ENCODE measurements around the gene RNF141. TPM values are rescaled to one million over a fixed set of nuclear protein-coding genes. Genes with fewer than 3 reads are reported as not detected.

Gene RNF141
- total and polyA plus RNA-seq, 7 donors, result 13.1 to 30.3 (median 22.8) TPM

GRCh38 chr11:10514202-10514601, 26.8 kb downstream of the RNF141 start:
- TF ChIP-seq CTCF (IDR thresholded peaks at IDR 0.05) (peak in 2 of 4 experiments; percentile 11 to 41), EP300 (IDR thresholded peaks at IDR 0.05) (no peak)
- Histone ChIP-seq H3K27me3 (no peaks in the 10 kb centered on the region), H3K9me3 (no peaks in the 10 kb centered on the region), H3K27ac (no peak overlapping the region), H3K36me3 (peaks cover 0 to 14% (median 0%) of the 10 kb centered on the region in 4 donors), H3K4me3 (no peak overlapping the region), H3K4me1 (peaks cover 0 to 5% (median 0%) of the 10 kb centered on the region in 4 donors)
- intact Hi-C loops (cut with DNase I), result loop anchor here (2.0 to 5.0 kb wide), 2 partner anchors 107 to 221 kb away; no protein-coding TSS in a partner anchor
- DNase-seq, result no peak
- 58 to 59% methylated on average over 2 of the region's 2 CpGs for WGBS, 2 donors

- peaks cover 0 to 5% (median 0%) of the 10 kb centered on the region in 4 donors for H3K4me1 ChIP-seq
- no peaks in the 10 kb centered on the region for H3K27me3 ChIP-seq
- intact Hi-C loops (cut with DNase I), result loop anchor here (5.0 kb wide), 1 partner anchor 104 kb away; no protein-coding TSS in a partner anchor
- peaks cover 0 to 6% (median 0%) of the 10 kb centered on the region in 4 donors for H3K36me3 ChIP-seq
- DNase-seq, result no peak
- H3K9me3 ChIP-seq, result no peaks in the 10 kb centered on the region
- no peak for TF ChIP-seq EP300 (IDR thresholded peaks at IDR 0.05)
- no peak for TF ChIP-seq POLR2AphosphoS5 (IDR thresholded peaks at IDR 0.05)
- TF ChIP-seq POLR2A (IDR thresholded peaks at IDR 0.05), result no peak
- no peak for TF ChIP-seq CTCF (IDR thresholded peaks at IDR 0.05)
- no peak overlapping the region for H3K27ac ChIP-seq
- H3K4me3 ChIP-seq, result no peak overlapping the region
- 89 to 96% methylated on average over 10 of the region's 10 CpGs for WGBS, 2 donors
Observed at GRCh38 chr11:10511181-10511621, 29.8 kb downstream of the RNF141 start.

GRCh38 chr11:10506008-10506370, 35.0 kb downstream of the RNF141 start:
- Histone ChIP-seq H3K36me3 (peaks cover 0 to 6% (median 0%) of the 10 kb centered on the region in 4 donors), H3K4me3 (no peak overlapping the region), H3K9me3 (no peaks in the 10 kb centered on the region), H3K27ac (no peak overlapping the region), H3K4me1 (no peaks in the 10 kb centered on the region), H3K27me3 (no peaks in the 10 kb centered on the region)
- no peak for DNase-seq
- TF ChIP-seq POLR2A (IDR thresholded peaks at IDR 0.05), result no peak
- TF ChIP-seq EP300 (IDR thresholded peaks at IDR 0.05), result no peak
- intact Hi-C loops (cut with DNase I), result no loop called here

- H3K9me3 ChIP-seq, result no peaks in the 10 kb centered on the region
- no peak overlapping the region for H3K4me3 ChIP-seq
- no peak for DNase-seq
- TF ChIP-seq CTCF (IDR thresholded peaks at IDR 0.05) (no peak), POLR2AphosphoS5 (IDR thresholded peaks at IDR 0.05) (no peak), POLR2A (IDR thresholded peaks at IDR 0.05) (no peak), EP300 (IDR thresholded peaks at IDR 0.05) (no peak)
- intact Hi-C loops (cut with DNase I), result no loop called here
- 93 to 95% methylated on average over 6 of the region's 6 CpGs for WGBS, 2 donors
- no peaks in the 10 kb centered on the region for H3K27me3 ChIP-seq
- H3K36me3 ChIP-seq, result peaks cover 0 to 10% (median 0%) of the 10 kb centered on the region in 4 donors
- no peak overlapping the region for H3K27ac ChIP-seq
- H3K4me1 ChIP-seq, result no peaks in the 10 kb centered on the region
Observed at GRCh38 chr11:10505278-10506007, 35.5 kb downstream of the RNF141 start.

- intact Hi-C loops (cut with DNase I), result no loop called here
- no peak for TF ChIP-seq EP300 (IDR thresholded peaks at IDR 0.05)
- TF ChIP-seq POLR2A (IDR thresholded peaks at IDR 0.05), result no peak
- TF ChIP-seq POLR2AphosphoS5 (IDR thresholded peaks at IDR 0.05), result no peak
- no peak for TF ChIP-seq CTCF (IDR thresholded peaks at IDR 0.05)
- peaks cover 0 to 10% (median 0%) of the 10 kb centered on the region in 4 donors for H3K36me3 ChIP-seq
- 95 to 96% methylated on average over 11 of the region's 11 CpGs for WGBS, 2 donors
- H3K27me3 ChIP-seq, result no peaks in the 10 kb centered on the region
- no peak overlapping the region for H3K27ac ChIP-seq
- DNase-seq, result peak; percentile 30
- H3K4me1 ChIP-seq, result no peaks in the 10 kb centered on the region
- H3K4me3 ChIP-seq, result no peak overlapping the region
- no peaks in the 10 kb centered on the region for H3K9me3 ChIP-seq
Observed at GRCh38 chr11:10504490-10504889, 36.5 kb downstream of the RNF141 start.

All from sigmoid colon (tissue), 7 donors.